ENCODE results near the gene ARHGAP26. TPM values are rescaled to one million over a fixed set of nuclear protein-coding genes. Genes with fewer than 3 reads are reported as not detected.

Gene ARHGAP26
- total and polyA plus RNA-seq, 2 experiments from 2014 or later, result 9.5 to 16.8 TPM

GRCh38 chr5:143141652-143142051 is 371.5 kb downstream of the ARHGAP26 start:
- no peak overlapping the region for H3K27ac ChIP-seq (ENCODE audit: low read depth)
- no peaks in the 10 kb centered on the region for H3F3A ChIP-seq (replicated peaks; ENCODE audit: low read depth)
- H3K27ac Mint-ChIP-seq, result no peak overlapping the region; the same call in 1 of the 2 replicates
- no peaks in the 10 kb centered on the region for H3K9me3 Mint-ChIP-seq
- no peak for DNase-seq (ENCODE audit: low spot score)
- no peak overlapping the region for H3K4me3 Mint-ChIP-seq
- H3K4me2 ChIP-seq, result no peak overlapping the region
- H3K36me3 ChIP-seq (ENCODE audit: insufficient read depth), result no peaks in the 10 kb centered on the region
- no peaks in the 10 kb centered on the region for H3K27me3 Mint-ChIP-seq (ENCODE audit: insufficient read depth, low read depth, poor library complexity)
- TF ChIP-seq CTCF (conservative IDR thresholded peaks at IDR 0.05; ENCODE audit: low read depth in 2 of 2) (no peak), STAT1 (IDR thresholded peaks at IDR 0.05; ENCODE audit: unreplicated experiment) (no peak), POLR2AphosphoS5 (IDR thresholded peaks at IDR 0.05; ENCODE audit: low read depth) (no peak), EZH2 (IDR thresholded peaks at IDR 0.05; ENCODE audit: low read depth, unreplicated experiment) (no peak), NANOG (IDR thresholded peaks at IDR 0.05; ENCODE audit: borderline replicate concordance) (no peak), EZH2phosphoT487 (IDR thresholded peaks at IDR 0.05; ENCODE audit: unreplicated experiment) (no peak), ZNF462 (CRISPR knock-in tag; IDR thresholded peaks at IDR 0.05) (no peak), ETS1 (IDR thresholded peaks at IDR 0.05) (no peak), ZNF331 (CRISPR knock-in tag; IDR thresholded peaks at IDR 0.05; ENCODE audit: low read depth) (no peak), ZNF114 (CRISPR knock-in tag; IDR thresholded peaks at IDR 0.05) (no peak), JUNB (IDR thresholded peaks at IDR 0.05; ENCODE audit: unreplicated experiment) (no peak), CREB1 (CRISPR knock-in tag; IDR thresholded peaks at IDR 0.05; ENCODE audit: low read depth) (no peak), REST (IDR thresholded peaks at IDR 0.05; ENCODE audit: unreplicated experiment) (no peak)
- H2AFZ ChIP-seq, result no peak overlapping the region
- H3K9me2 ChIP-seq (ENCODE audit: insufficient read depth), result no peaks in the 10 kb centered on the region
- no peaks in the 10 kb centered on the region for H3K79me2 ChIP-seq (replicated peaks; ENCODE audit: insufficient read depth)
- no peaks in the 10 kb centered on the region for H3K27me3 ChIP-seq (ENCODE audit: insufficient read depth)
- H3K36me3 Mint-ChIP-seq (ENCODE audit: low read depth), result no peaks in the 10 kb centered on the region
- H4K20me1 ChIP-seq (replicated peaks; ENCODE audit: insufficient read depth), result 0 out of 2 replicates have a peak, but pooled peaks cover 4% of the 10 kb centered on the region
- H3K4me1 ChIP-seq (ENCODE audit: insufficient read depth), result no peaks in the 10 kb centered on the region
- H3K4me3 ChIP-seq, result no peak overlapping the region
- no peaks in the 10 kb centered on the region for H3K4me1 Mint-ChIP-seq
- ATAC-seq, result no peak

All from GM23338 (cell line).